A172 (cell line): ENCODE measurements around the gene TSPAN12. TPM values are rescaled to one million over a fixed set of nuclear protein-coding genes. Genes with fewer than 3 reads are reported as not detected.

ENCODE experiments used
- DNase-seq: peaks from one replicate; pipeline ENCODE4 v3.0.0-alpha.2; 2015; ENCODE audit warnings: low spot score
- total RNA-seq: library from RNA; depleted of rRNA; stranded (reverse); fragments of >200 nt; shearing (Covaris generic); gene quantifications from 2 replicates; pipeline ENCODE4 v1.2.3, GENCODE V29; 2014

TSPAN12 gene
- total RNA-seq, 1 experiment from 2014 or later, result 0.81 TPM

DNA sequence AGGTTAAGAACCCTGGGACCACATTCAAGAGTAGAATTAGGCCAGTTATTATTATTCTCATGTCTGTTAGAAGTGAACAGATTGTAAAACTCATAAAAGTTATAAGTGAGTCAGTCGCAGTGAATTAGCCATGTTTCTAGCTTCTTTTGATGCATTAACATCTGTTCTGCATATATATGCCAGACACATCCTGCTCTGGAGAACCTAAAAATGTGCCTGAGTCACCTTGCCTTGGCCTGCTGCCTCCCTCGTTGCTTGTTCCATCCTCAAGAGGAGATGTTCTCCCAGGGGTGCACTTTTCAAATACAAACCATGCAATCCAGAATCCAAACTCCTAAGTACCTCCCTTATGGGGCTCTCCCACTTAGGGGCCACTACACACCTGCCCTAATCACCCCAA is 14.8 kb downstream of the TSPAN12 start:
- no peak for DNase-seq

DNA sequence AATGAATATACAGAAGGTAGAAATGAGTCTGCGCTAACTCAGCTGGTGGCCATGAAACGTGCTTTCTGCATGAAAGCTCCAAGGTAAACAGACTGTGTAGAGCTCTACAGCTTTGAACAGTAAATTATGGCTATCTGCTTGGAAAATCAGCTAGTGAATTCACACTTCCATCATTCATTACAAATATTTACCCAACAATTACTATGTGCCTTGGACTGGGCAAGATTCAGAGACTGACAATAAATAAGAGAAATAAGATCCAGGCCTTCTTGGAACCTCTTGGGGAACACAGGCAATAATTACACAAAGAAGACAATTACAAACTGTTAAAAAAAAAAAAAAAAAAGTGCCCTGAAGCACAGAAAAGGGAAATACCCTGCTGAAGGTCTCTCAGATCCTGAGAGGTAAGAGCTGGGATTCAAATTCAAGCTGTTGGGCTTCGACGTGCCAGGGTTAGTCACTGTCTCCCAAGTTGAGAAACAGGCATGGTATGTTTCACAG is 15.8 kb downstream of the TSPAN12 start:
- DNase-seq, result no peak

GRCh38 chr7:120841608-120842007 is 16.3 kb downstream of the TSPAN12 start:
- no peak for DNase-seq

GRCh38 chr7:120838281-120838682 is 19.7 kb downstream of the TSPAN12 start:
- no peak for DNase-seq

GRCh38 chr7:120837599-120837998 is 20.3 kb downstream of the TSPAN12 start:
- DNase-seq, result no peak

DNA sequence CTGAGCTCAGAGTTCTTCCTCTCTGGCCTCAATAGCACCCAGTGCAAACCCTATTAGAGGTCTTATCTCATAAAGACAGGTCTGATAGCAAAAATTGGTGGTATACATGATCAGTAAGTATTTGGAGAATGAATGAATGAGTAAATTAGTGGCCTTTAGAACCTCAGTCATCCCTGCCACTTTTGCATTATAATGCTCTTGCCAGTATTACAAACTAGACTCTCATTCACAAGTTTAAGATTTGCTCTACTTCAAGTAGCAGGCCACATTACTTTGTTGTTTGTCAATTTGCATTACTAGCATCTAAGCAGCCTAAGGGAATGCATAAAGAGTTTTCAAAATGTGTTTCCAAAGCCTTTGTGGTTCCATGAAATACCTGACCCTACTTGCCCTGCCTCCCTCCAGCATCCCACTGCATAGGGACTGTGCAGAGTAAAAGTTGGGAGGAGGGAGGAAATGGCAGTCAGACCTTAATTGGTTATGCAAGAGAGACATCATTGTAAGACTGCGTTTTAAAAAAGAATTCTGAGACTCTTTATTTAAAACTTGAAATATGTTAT is 21.3 kb downstream of the TSPAN12 start:
- no peak for DNase-seq

- no peak for DNase-seq
Observed at GRCh38 chr7:120834726-120835125, 23.2 kb downstream of the TSPAN12 start.

DNA sequence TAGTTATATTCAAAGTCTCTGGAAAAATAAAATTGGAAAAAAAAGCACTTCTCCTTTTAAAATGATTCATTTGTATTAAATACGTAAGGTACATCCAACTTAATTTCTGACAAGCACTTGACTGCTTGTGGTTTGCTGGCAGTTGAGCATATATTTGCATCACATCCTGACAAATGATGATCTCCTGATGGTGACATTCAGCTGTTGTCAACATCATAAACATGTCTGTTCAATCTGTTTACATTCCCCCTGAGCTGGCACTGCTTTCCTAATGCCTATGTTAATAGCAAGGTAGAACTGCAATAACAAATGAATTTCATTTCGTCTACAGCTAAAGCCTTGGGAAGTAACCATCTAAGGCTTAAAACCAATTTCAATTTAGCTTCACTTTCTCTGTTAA is 24.4 kb downstream of the TSPAN12 start:
- DNase-seq, result no peak

DNA sequence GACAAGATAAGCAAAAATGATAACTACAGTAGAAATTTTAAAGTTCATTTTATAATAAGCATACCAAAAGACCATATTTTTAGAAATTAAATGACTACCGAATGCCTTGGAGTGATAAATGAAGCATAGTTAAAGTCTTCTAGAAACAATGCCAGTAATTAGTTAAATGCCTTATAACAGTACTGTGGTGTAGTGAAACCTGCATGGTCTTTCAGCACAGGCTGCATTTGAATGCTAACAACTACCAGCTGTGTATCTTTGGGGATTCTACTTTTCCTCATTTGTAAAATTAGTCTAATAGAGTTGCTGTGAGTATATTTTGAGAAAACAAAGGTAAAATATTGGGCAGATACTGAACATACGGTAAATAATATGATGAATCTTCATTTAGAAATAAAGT is 25.1 kb downstream of the TSPAN12 start:
- no peak for DNase-seq

- no peak for DNase-seq
Observed at GRCh38 chr7:120831260-120831659, 26.7 kb downstream of the TSPAN12 start.

DNA sequence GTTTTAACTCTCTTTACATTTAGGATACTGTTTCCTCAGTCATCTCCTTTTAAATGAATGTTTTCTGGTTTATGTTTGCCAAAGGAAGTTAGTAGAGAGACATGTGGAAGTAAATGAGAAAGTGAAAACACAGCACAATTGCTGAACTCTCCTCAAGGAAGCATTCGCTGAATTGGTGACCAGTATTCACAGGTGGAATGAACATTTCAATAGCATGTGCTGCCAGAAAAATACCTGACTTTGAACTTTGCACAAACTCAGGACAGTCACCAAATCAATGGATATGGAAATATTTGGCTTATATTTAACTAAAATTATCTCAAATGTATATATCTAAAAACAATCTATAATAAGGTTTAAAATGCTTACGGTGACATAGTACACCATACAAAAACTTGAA is 28.5 kb downstream of the TSPAN12 start:
- DNase-seq, result no peak

- no peak for DNase-seq
Observed at GRCh38 chr7:120828528-120828927, 29.4 kb downstream of the TSPAN12 start.

- no peak for DNase-seq
Observed at GRCh38 chr7:120827371-120828118, 30.4 kb downstream of the TSPAN12 start.

DNA sequence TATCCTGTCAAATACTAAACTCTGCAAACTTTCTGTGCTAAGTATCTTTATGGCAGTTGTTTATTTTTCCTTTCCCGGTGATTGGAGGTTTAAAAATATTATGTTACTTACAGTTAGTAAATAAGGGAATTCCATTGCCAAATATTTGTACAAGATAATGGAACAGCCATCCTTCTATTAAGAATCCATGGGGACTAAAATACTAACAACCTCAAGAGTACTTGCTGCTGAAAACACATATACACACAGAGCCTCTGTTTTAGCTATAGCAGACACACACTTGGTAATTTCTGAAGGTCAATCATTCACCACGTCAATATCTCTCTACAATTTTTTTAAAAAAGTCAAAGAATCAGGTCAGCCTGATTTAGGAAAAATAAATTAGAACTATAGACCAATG is 32.4 kb downstream of the TSPAN12 start:
- no peak for DNase-seq

DNA sequence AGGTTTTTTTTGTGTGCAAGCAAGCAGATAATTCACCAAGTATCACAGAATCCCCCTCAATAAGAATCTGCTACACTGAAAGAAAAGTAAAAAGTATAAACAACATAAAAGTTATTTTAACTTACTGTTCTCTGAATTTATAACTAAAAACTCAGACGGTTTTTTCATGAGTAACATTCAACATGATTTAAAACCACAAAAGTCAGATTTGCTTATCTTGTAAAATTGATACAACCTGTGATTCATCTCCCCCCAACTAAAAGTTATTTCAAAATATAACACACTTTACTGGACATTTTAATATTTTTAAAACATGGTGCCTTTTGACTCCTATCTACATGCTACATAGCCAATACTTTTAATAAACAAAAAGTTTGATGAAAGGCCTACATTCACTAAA is 32.8 kb downstream of the TSPAN12 start:
- DNase-seq, result no peak

GRCh38 chr7:120819861-120820260 is 38.1 kb downstream of the TSPAN12 start:
- no peak for DNase-seq

GRCh38 chr7:120817851-120818250 is 40.1 kb downstream of the TSPAN12 start:
- no peak for DNase-seq

DNA sequence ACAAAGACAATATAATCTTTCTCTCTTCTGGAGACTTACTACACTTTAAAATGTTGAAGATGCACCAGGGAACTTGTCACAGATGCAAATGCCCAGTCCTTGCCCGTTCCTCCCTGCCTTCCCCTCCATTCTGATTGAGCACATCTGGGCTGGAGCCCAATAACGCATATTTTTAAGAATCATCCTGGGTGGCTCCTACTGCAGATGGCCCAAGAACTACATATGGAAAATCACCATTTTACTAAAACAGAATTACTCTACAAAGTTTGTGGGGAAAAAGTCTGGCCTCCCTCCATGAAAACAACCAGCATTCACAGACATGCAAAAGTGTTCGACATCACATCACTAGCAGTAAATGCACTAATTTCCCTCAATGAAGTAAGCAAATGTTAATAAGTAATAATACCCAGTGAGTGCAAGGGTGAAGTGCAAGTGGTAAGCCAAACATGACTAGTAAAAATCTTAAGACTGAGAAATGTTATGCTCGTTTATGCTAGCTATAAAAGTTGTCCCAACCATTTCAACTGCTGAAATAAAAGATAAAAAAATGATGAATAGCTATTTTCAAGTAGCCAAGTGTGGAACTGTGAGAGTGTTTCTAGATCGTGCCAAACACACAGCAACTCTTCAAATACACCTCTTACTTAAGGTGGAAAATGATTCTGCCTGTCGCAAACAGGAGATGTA is 43.5 kb downstream of the TSPAN12 start:
- DNase-seq, result no peak

GRCh38 chr7:120813546-120814252 is 44.2 kb downstream of the TSPAN12 start:
- DNase-seq, result no peak

GRCh38 chr7:120813089-120813488 is 44.9 kb downstream of the TSPAN12 start:
- no peak for DNase-seq

GRCh38 chr7:120809260-120809659 is 48.7 kb downstream of the TSPAN12 start:
- no peak for DNase-seq

DNA sequence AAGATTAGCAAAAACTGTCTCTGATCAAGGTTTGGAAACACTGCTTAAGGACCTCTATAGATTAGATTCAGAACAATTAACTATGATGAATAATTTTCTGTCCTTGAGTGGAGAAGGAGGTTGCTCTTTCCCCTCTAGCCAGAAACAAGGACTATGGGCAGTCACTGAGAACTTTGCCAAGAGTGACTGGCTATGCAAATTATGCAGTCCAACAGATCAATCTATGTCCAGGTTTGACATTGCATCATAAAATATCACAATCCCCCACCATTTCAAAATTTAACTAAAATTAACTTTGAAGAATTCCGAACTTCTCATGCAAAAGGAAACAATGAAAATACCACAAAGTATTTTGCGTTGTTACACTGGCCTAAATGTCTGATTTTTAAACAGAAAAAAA is 50.6 kb downstream of the TSPAN12 start:
- DNase-seq, result no peak
